ENCODE results near the gene LRRC28. TPM values are rescaled to one million over a fixed set of nuclear protein-coding genes. Genes with fewer than 3 reads are reported as not detected.

The LRRC28 gene
- polyA plus RNA-seq, 1 donor from 2014 or later, result 20.4 TPM

GRCh38 chr15:99368743-99369142, 117.5 kb downstream of the LRRC28 start:
- no peaks in the 10 kb centered on the region for H4K20me1 ChIP-seq (ENCODE audit: insufficient read depth)
- no peaks in the 10 kb centered on the region for H3K9me2 ChIP-seq (ENCODE audit: insufficient read depth, low read length)
- no peak overlapping the region for H3K4me3 ChIP-seq (ENCODE audit: low read length)
- H3K36me3 ChIP-seq (ENCODE audit: insufficient read depth, low read length), result no peaks in the 10 kb centered on the region
- no peak overlapping the region for H2AFZ ChIP-seq (ENCODE audit: low read depth, low read length)
- TF ChIP-seq EZH2 (IDR thresholded peaks at IDR 0.05; ENCODE audit: borderline replicate concordance, insufficient read depth, low read length, poor library complexity, severe bottlenecking), result no peak
- TF ChIP-seq REST (IDR thresholded peaks at IDR 0.05; ENCODE audit: borderline replicate concordance), result no peak
- no peak for TF ChIP-seq RAD21 (conservative IDR thresholded peaks at IDR 0.05)
- no peak for TF ChIP-seq MXI1 (conservative IDR thresholded peaks at IDR 0.05; ENCODE audit: poor library complexity, severe bottlenecking)
- H3K9ac ChIP-seq (ENCODE audit: low read length), result no peak overlapping the region
- H3K27me3 ChIP-seq (ENCODE audit: insufficient read depth, low read depth, low read length), result no peaks in the 10 kb centered on the region
- H3K27ac ChIP-seq (ENCODE audit: low read length), result no peak overlapping the region
- no peak overlapping the region for H3K4me2 ChIP-seq (ENCODE audit: low read length)
- no peaks in the 10 kb centered on the region for H3F3A ChIP-seq (ENCODE audit: insufficient read depth, low read length, poor library complexity, severe bottlenecking)
- no peaks in the 10 kb centered on the region for H3K79me2 ChIP-seq (replicated peaks; ENCODE audit: insufficient read depth, low read length)
- H3K9me3 ChIP-seq (ENCODE audit: low read length), result no peaks in the 10 kb centered on the region

GRCh38 chr15:99369196-99369595, 117.9 kb downstream of the LRRC28 start:
- H3K79me2 ChIP-seq (replicated peaks; ENCODE audit: insufficient read depth, low read length), result no peaks in the 10 kb centered on the region
- no peaks in the 10 kb centered on the region for H4K20me1 ChIP-seq (ENCODE audit: insufficient read depth)
- no peaks in the 10 kb centered on the region for H3F3A ChIP-seq (ENCODE audit: insufficient read depth, low read length, poor library complexity, severe bottlenecking)
- no peaks in the 10 kb centered on the region for H3K9me3 ChIP-seq (ENCODE audit: low read length)
- TF ChIP-seq CTCF (IDR thresholded peaks at IDR 0.05; ENCODE audit: poor library complexity, severe bottlenecking) (no peak), EP300 (conservative IDR thresholded peaks at IDR 0.05; ENCODE audit: poor library complexity, severe bottlenecking) (no peak), MXI1 (conservative IDR thresholded peaks at IDR 0.05; ENCODE audit: poor library complexity, severe bottlenecking) (no peak), RAD21 (conservative IDR thresholded peaks at IDR 0.05) (no peak), EZH2 (IDR thresholded peaks at IDR 0.05; ENCODE audit: borderline replicate concordance, insufficient read depth, low read length, poor library complexity, severe bottlenecking) (no peak), TAF1 (IDR thresholded peaks at IDR 0.05; ENCODE audit: low read depth) (no peak), REST (IDR thresholded peaks at IDR 0.05; ENCODE audit: borderline replicate concordance) (no peak), SMC3 (conservative IDR thresholded peaks at IDR 0.05; ENCODE audit: poor library complexity) (no peak), POLR2AphosphoS5 (IDR thresholded peaks at IDR 0.05) (no peak)
- no peaks in the 10 kb centered on the region for H3K27me3 ChIP-seq (ENCODE audit: insufficient read depth, low read depth, low read length)
- H3K9me2 ChIP-seq (ENCODE audit: insufficient read depth, low read length), result no peaks in the 10 kb centered on the region
- no peak overlapping the region for H3K27ac ChIP-seq (ENCODE audit: low read length)
- H3K4me2 ChIP-seq (ENCODE audit: low read length), result no peak overlapping the region
- H3K9ac ChIP-seq (ENCODE audit: low read length), result no peak overlapping the region
- no peak overlapping the region for H2AFZ ChIP-seq (ENCODE audit: low read depth, low read length)
- H3K4me3 ChIP-seq (ENCODE audit: low read length), result no peak overlapping the region
- H3K36me3 ChIP-seq (ENCODE audit: insufficient read depth, low read length), result no peaks in the 10 kb centered on the region

All from neural cell (in vitro differentiated cells).